ENCODE results near the gene PRKG1.
"Not testable (repeated sequence)": the region's sequence is repeated elsewhere in the genome, so short reads cannot be mapped to it uniquely, and the experiment has no call there.

PRKG1 gene

DNA sequence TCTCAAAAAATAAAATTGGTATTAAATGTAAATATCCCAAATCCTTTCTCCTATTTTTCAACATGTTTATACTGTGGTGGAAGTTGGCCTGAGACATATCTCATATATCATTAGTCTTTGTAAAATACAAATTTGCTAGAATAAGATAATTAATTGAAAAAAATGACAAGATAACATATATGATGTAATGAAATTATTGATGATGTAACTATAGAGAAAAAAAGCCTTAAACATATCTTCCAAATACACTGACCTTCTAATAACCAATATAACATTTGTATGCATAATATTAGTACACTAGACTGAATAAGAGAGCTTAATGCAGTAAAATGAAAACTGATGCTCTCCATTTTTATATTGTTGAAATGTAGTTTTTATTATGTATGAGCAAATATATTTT lies 104.3 kb downstream of the PRKG1 start:
- no peak for DNase-seq

GRCh38 chr10:51180141-51180540 lies 105.9 kb downstream of the PRKG1 start:
- DNase-seq: no peak

DNA sequence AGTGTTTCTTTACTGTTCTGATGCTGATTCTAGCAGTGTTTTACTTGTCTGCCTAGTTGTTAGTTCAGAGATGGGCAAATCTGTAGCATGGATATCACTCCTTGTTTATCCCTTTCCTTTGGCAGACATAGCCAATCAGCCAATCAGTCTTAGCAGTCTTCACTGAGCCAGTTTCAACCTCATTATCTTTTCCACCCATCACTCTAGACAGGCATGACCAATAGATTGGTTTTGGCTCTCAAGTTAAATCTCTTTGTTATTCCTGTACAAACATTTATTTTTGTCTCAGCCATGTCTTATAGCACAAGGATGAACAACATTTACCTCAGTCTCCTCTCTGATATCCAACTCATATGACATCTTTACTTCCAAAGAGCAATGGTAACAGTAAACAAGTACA lies 109.5 kb downstream of the PRKG1 start:
- no peak for DNase-seq

- DNase-seq: no peak
Measured at GRCh38 chr10:51186361-51186760, 112.1 kb downstream of the PRKG1 start.

DNA sequence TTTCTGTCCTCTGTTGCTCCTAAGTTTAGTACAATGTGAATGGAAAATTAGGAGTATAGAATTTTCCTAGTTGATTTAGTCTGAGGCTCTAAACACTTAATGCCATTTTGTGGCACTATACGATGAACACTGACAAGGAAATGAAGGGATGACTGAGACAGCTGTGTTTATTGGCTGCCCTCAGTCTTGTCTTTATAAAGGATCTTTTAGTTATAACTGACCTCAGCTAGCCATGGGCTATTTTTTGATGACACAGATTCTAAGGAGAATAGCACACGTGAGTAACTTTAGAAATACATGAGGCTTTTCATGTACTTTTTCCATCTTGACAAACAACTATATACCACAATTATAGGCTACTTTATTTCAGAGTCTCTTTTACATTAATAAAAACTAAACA lies 113.7 kb downstream of the PRKG1 start:
- no peak for DNase-seq

DNA sequence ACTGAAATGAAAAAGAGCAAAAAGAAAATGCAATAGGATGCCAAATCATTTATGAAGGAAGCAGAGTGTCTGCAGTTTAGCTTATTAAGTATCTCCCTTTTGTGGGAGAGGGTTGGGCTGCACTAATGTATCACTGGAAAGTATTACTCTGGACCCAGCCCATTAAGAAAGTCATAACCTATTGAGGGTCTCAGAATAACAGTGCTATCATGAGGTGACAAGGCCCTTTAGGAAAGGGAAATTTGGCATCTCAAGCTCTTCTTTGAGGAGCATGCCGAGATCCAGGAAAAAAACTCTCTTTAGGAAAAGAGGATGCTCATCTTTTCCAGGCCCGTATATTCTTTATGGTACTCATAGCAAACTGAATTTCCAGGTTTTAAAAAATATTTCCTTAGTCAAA lies 114.6 kb downstream of the PRKG1 start:
- no peak for DNase-seq

DNA sequence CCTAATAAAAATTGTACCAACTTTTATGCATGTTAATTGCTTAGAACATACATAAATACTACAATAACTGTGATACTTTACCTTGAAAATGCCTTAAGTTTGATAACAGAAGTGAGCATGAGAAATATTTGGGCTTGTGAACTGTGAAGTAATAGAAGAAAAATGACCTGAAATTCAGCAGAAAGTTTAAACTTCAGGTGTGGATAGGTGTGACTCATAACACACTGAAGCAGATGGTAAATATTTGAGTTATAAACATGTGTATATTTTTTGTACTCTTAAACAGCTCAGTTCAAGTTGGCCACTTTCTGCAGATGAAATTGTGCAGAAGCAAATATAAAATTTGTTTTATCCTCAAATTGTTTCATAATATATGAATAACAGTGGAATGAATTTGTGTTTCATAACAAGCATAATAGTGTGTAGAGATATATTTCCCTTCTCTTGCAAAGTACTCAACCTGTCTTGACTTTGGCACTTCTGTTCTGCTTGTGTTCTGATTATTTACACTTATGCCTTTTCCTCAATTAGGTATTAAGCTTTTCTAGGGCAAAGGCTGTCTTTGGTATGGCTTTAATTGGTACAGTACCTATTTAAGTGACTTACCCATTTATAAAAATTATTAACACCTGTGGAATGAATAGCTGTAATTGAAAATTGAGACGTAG lies 122.4 kb downstream of the PRKG1 start:
- DNase-seq: no peak

DNA sequence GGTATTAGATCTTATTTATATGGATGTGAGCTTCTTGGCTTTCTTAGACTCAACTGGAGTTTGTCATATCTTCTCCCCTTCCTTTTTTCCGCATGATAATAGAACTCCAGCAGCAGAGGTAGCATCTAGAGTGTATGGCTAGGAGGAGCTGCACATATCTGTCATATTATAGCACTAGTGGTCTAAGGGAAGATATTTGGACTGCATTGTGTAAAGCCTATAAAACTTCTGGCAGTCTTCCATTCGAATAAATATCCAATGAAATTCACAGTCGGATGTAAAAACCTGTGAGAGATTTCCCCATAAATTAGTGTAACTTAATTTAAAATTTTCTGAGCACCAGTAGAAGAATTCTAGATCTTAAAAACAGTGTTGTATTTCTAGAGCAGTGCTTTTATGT lies 123.9 kb downstream of the PRKG1 start:
- DNase-seq: no peak

DNA sequence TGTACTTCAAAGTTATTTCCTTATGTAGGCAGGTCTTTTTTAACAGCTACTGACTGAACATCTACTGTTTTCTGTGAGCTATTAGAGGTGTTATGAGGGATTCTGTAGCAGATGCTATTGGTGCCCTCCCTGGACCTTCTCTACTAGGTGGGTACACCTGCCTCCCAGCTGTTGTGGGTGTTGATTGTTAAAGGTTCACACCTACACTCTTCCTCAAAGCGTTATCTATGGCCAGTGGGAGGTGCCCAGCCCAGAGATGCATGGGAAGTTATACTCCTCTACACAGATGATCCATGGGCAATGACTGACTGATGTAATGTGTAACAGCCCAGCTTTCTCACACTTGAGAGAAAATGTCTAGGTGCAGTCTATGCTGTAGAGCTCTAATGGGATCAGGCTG lies 127.7 kb downstream of the PRKG1 start:
- no peak for DNase-seq

- no peak for DNase-seq
Measured at GRCh38 chr10:51203359-51203758, 129.1 kb downstream of the PRKG1 start.

DNA sequence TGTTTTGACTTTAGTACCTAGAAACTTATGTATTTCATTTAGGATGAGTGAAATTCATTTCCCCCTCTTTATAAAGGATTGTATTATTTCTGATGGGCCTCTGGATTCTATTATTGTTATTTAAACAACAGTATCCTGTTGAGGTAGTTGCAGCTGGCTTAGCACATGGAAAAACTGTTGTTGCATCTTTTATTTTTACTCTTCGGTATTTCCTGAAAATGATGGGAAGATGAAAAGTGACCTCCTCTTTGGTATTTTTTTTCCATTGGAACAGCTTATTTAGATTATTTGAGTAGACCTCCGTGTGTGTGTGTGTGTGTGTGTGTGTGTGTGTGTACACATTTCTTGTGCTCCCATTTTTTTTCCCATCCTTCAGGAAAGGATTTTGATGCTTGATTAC lies 129.8 kb downstream of the PRKG1 start:
- DNase-seq: no peak

DNA sequence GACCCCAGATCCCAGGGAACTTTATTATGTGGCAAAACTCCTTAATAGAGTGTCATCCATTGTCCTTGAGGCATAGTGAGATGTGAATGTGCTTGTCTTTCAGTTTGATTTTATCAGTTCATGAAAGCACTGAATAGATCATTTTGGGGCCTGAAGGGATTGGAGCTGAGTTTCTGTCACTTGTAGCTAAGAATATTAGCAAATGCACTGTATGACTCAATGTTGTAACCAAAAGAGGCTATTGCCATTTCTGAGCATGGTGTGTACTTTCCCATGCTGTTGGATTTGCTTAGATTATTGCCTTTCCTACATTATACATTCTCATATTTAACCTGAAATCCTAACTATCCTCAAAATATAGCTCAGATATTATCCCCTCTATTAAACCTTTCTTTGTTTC lies 130.4 kb downstream of the PRKG1 start:
- DNase-seq: no peak

GRCh38 chr10:51206500-51206899 lies 132.2 kb downstream of the PRKG1 start:
- DNase-seq: no peak

DNA sequence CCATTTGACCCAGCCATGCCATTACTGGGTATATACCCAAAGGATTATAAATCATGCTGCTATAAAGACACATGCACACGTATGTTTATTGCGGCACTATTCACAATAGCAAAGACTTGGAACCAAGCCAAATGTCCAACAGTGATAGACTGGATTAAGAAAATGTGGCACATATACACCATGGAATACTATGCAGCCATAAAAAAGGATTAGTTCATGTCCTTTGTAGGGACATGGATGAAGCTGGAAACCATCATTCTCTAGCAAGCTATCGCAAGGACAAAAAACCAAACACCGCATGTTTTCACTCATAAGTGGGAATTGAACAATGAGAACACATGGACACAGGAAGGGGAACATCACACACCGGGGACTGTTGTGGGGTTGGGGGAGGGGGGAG lies 138.7 kb downstream of the PRKG1 start:
- DNase-seq: not testable (repeated sequence)

- DNase-seq: no peak
Measured at GRCh38 chr10:51214207-51215196, 140.2 kb downstream of the PRKG1 start.

DNA sequence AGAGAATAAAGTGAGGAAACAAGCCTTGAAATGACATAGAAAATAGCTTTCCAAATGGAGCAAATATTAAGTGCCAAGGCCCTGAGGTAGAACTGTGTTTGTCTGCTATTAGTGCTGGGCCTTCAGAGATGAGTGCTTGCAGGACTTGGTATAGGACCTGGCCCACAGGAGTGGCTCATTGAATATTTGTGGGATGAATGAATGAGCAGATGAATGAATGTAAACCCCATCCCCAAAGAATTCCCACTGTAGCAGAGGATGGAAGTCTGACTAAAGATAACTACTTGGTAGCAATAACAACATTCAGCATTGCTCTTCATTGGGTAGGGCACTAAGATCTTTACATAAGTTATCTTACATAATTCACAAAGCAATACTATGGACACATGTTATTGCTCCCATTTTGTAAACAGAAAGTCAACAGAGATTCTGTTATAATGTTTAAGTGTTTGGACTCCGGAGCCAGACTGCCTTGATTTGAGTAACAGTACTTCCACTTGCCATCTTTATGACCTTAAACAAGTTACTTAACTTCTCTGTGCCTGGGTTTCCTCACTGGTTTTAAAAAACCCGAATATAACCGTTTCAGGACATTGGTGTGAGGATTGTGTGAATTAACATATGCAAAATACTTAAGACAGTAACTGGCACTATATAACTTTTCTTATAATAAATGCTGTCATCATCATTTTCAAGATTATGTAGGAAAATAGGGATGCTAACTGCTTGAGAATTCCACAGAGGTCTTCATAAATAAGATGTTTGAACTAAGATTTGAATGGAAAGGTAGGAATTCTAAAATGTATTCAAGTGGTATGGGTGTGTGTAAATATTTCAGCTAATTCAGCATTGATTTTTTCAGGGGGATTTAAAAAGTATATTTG lies 141.9 kb downstream of the PRKG1 start:
- no peak for DNase-seq

GRCh38 chr10:51217505-51217904 lies 143.2 kb downstream of the PRKG1 start:
- DNase-seq: no peak

- no peak for DNase-seq
Measured at GRCh38 chr10:51224671-51225161, 150.4 kb downstream of the PRKG1 start.

DNA sequence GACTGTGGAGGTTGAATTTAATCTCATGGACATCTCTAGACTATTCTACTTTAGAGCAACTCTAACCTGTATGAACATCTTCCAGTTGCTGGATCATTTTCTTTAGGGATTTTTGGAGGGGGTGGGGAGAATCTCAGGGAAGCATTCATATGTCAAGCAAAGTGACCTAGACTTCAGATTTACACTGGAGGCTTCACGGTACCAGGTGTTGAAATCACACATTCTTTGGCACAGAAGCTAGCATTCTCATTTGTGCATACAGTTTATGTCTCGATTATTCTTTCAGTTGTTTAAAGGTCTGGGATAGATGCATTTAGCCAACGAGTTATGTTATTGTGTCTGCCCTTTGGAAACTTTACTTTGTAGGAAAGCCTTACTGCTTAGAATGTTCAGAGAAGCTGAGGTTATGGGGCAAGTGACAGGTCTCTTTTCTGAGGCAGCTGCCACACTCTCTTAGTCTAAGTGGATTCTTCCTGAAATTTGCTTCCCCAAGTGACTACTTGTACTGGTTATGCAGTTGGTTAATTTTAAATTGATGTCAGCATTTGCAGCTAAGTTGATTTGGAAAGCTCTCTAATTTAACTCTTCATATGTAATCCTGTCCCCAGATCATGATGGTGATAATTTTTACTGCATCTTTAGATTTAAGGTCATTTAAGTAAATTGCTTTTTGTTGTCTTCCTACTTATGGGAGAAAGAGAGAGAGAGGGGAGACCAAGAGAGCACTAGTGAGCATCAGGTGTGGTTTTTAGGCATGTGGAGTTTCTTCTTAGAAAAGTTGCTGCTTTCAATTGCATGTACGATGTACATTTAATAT lies 153.8 kb downstream of the PRKG1 start:
- DNase-seq: no peak

GRCh38 chr10:51228714-51229100 lies 154.4 kb downstream of the PRKG1 start:
- no peak for DNase-seq

DNA sequence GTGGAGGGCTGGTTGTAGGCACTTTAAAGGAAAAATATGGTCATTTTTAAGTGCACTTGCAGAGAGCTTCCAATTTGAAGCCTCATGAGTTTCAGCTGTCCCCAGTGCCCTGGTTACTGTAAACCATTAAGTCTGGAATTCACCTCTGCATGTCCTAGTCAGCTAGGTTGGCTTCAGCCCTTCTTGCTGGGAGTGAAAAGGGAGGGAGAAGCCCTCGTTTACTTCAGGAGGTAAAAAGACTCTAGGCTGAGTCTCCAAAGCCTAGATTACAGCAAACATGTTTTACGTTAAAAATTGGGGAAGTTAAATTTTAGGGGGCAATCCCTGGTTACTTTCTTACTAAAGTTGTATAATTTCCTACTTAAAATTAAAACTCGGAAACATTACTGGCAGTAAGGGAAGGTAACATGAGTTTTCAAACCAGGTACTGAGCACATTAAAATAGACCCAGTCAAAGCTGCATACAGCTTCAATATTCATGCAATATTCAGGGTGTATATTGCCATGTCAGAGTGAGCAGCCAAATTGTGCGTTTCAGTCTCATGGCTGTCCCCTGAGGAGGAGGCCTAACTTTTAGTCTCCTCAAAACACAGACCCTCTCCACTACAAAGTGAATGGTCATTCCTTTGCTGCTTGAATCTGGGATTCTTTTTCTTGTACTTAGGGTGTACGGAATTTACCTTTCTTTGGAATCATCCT lies 156.7 kb downstream of the PRKG1 start:
- no peak for DNase-seq

DNA sequence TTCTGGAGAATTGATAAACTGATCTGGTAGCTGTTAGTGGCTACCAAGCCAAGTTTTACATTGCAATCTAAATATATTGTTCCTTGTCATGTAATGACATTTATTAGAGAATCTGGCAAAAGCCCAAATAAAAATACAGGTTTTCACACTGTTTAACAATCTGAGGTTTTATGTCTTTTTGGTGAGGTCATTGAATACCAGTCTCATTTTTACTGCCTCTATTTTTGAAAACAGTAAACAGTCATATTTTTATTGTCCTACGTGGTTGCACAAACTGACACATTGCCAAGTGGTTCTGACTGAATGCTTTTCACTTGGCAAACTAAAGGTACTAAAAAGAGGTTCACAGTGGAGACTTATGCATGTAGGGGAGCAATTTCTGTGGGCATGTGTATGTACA lies 157.5 kb downstream of the PRKG1 start:
- DNase-seq: no peak
